Stimulated activated CD4-positive, alpha-beta T cell treated with anti-CD3 and anti-CD28 coated beads, Interleukin-1b, Interleukin-23, amount 100 ng/mL, for 4 hours (primary cell): ENCODE measurements around the gene SEL1L2.

ENCODE experiments used
- DNase-seq, 2 donors: peaks; one replicate each; pipeline ENCODE4 v3.0.0-alpha.2; 2020; ENCODE audit warnings: low read depth in 2 of 2

SEL1L2 gene

GRCh38 chr20:13929836-13930235 lies 60.6 kb downstream of the SEL1L2 start:
- no peak for DNase-seq

GRCh38 chr20:13928901-13929300 lies 61.5 kb downstream of the SEL1L2 start:
- DNase-seq: no peak

GRCh38 chr20:13927171-13927570 lies 63.2 kb downstream of the SEL1L2 start:
- DNase-seq: no peak

- DNase-seq: no peak
These were observed 68.2 kb downstream of the SEL1L2 start for GRCh38 chr20:13922241-13922640.

GRCh38 chr20:13915284-13915683 lies 75.1 kb downstream of the SEL1L2 start:
- DNase-seq: no peak

- no peak for DNase-seq
These were observed 76.8 kb downstream of the SEL1L2 start for GRCh38 chr20:13913572-13913971.

GRCh38 chr20:13913131-13913530 lies 77.3 kb downstream of the SEL1L2 start:
- no peak for DNase-seq

- no peak for DNase-seq
These were observed 79.9 kb downstream of the SEL1L2 start for GRCh38 chr20:13910492-13910891.

GRCh38 chr20:13909067-13909466 lies 81.3 kb downstream of the SEL1L2 start:
- no peak for DNase-seq

GRCh38 chr20:13904766-13905165 lies 85.6 kb downstream of the SEL1L2 start:
- DNase-seq: no peak

GRCh38 chr20:13900496-13900895 lies 89.9 kb downstream of the SEL1L2 start:
- DNase-seq: no peak

GRCh38 chr20:13898012-13898612 lies 92.3 kb downstream of the SEL1L2 start:
- no peak for DNase-seq

- DNase-seq: no peak
These were observed 98.8 kb downstream of the SEL1L2 start for GRCh38 chr20:13891575-13891974.

- DNase-seq: no peak
These were observed 105.6 kb downstream of the SEL1L2 start for GRCh38 chr20:13884803-13885202.

GRCh38 chr20:13883425-13883824 lies 107.0 kb downstream of the SEL1L2 start:
- no peak for DNase-seq

- DNase-seq: no peak
These were observed 111.8 kb downstream of the SEL1L2 start for GRCh38 chr20:13878566-13878965.

GRCh38 chr20:13877793-13878192 lies 112.6 kb downstream of the SEL1L2 start:
- DNase-seq: no peak

GRCh38 chr20:13875265-13875811 lies 115.1 kb downstream of the SEL1L2 start:
- no peak for DNase-seq

GRCh38 chr20:13874394-13875157 lies 115.8 kb downstream of the SEL1L2 start:
- DNase-seq: no peak

- no peak for DNase-seq
These were observed 116.6 kb downstream of the SEL1L2 start for GRCh38 chr20:13873831-13874230.

- no peak for DNase-seq
These were observed 120.2 kb downstream of the SEL1L2 start for GRCh38 chr20:13870170-13870748.

- DNase-seq: no peak
These were observed 122.1 kb downstream of the SEL1L2 start for GRCh38 chr20:13868331-13868730.

- no peak for DNase-seq
These were observed 124.5 kb downstream of the SEL1L2 start for GRCh38 chr20:13865791-13866351.
